Body of pancreas (tissue), 4 donors: ENCODE data around the gene PPIC. TPM values are rescaled to one million over a fixed set of nuclear protein-coding genes. Genes with fewer than 3 reads are reported as not detected.

Experiments used
- ATAC-seq: fragments of 150-250 bp; one replicate; pipeline ENCODE4 v1.9.1; 2016
- DNase-seq, 4 donors: peaks; one replicate each; pipeline ENCODE4 v3.0.0-alpha.2; 2019
- H3K27ac ChIP-seq, 4 donors: fragments of 200-600 bp; sonication (generic); 1 replicate in 3 of 4; 2 replicates in 1 of 4; pipeline versions ENCODE4 v1.5.1 to v1.6.1; 2016 to 2019; ENCODE audit warnings: mild to moderate bottlenecking in 1 of 4, mixed read lengths in 1 of 4, moderate library complexity in 1 of 4
- H3K27me3 ChIP-seq, 2 donors: fragments of 200-600 bp; sonication (generic); one replicate each; pipeline ENCODE4 v1.6.0; 2016; ENCODE audit warnings: mild to moderate bottlenecking in 1 of 2
- H3K36me3 ChIP-seq, 2 donors: fragments of 200-600 bp; sonication (generic); replicated peaks in 1 of 2; 2 replicates each; pipeline ENCODE4 v1.5.1; 2016; ENCODE audit warnings: low read depth in 2 of 2; ENCODE audit not compliant: insufficient read depth in 1 of 2
- H3K4me1 ChIP-seq: fragments of 200-600 bp; sonication (generic); one replicate; pipeline ENCODE4 v1.6.0; 2016
- H3K4me3 ChIP-seq, 2 donors: fragments of 200-600 bp; sonication (generic); 1 replicate in 1 of 2; 2 replicates in 1 of 2; pipeline ENCODE4 v1.5.1; 2016 to 2019
- H3K9me3 ChIP-seq, 3 donors: fragments of 200-600 bp; sonication (generic); 1 replicate in 2 of 3; 2 replicates in 1 of 3; pipeline ENCODE4 v1.5.1; 2016
- POLR2A ChIP-seq, 3 donors: fragments of 450-650 bp; IDR thresholded peaks; one replicate each; pipeline ENCODE4 v1.6.1; 2016; ENCODE audit warnings: antibody characterized with exemption in 3 of 3, mild to moderate bottlenecking in 2 of 3
- WGBS, 2 donors: methylation state at CpG; one replicate each; pipeline ENCODE4 v1.1.5; 2017; 5-methylcytosine and 5-hydroxymethylcytosine counted together
- intact Hi-C: fragments of 100-400 bp; cut with DNase I; formaldehyde crosslinking; loops from one replicate; pipeline ENCODE4 v1.15.1; 2023
- total RNA-seq, 2 donors: library from RNA; depleted of rRNA; stranded (reverse); fragments of >200 nt; gene quantifications; one replicate each; pipeline ENCODE4 v1.1.0, GENCODE V29; 2016
- TF ChIP-seq, protein P1 (sequence below), 7 experiments: fragments of 450-650 bp in 4 of 7; fragments of 200-600 bp in 3 of 7; sonication (generic) in 3 of 7; IDR thresholded peaks; one replicate each; pipeline ENCODE4 v1.5.1; 2016 to 2019; ENCODE audit warnings: antibody characterized with exemption in 7 of 7

The PPIC gene
- total RNA-seq, 2 donors from 2014 or later, result 9.6 to 31.0 TPM

DNA sequence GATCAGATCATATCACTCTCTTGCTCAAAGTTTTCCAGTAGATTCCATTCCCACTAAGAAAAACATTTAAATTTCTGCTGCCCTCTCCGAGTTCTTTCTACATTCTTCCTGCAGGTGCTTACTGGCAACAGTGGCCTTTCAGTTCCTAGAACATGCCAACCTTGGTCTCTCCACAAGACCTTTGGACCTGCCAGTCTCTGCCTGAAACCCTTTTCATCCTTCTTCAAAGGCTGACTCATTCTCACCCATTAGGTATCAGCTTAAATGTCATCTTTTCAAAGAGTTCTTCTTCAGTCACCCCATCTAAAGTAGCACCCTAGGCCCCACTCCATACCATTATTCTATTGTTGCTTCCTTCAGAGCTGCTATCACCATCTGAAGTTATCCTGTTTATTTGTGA, 21.8 kb downstream of the PPIC start:
- no peak for TF ChIP-seq POLR2A (IDR thresholded peaks at IDR 0.05)
- TF ChIP-seq, protein P1, sequence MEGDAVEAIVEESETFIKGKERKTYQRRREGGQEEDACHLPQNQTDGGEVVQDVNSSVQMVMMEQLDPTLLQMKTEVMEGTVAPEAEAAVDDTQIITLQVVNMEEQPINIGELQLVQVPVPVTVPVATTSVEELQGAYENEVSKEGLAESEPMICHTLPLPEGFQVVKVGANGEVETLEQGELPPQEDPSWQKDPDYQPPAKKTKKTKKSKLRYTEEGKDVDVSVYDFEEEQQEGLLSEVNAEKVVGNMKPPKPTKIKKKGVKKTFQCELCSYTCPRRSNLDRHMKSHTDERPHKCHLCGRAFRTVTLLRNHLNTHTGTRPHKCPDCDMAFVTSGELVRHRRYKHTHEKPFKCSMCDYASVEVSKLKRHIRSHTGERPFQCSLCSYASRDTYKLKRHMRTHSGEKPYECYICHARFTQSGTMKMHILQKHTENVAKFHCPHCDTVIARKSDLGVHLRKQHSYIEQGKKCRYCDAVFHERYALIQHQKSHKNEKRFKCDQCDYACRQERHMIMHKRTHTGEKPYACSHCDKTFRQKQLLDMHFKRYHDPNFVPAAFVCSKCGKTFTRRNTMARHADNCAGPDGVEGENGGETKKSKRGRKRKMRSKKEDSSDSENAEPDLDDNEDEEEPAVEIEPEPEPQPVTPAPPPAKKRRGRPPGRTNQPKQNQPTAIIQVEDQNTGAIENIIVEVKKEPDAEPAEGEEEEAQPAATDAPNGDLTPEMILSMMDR (IDR thresholded peaks at IDR 0.05), result no peak
- Histone ChIP-seq H3K4me3 (no peak overlapping the region), H3K27me3 (no peaks in the 10 kb centered on the region), H3K4me1 (no peaks in the 10 kb centered on the region), H3K36me3 (no peaks in the 10 kb centered on the region), H3K27ac (no peak overlapping the region), H3K9me3 (no peaks in the 10 kb centered on the region)
- ATAC-seq (no peak), DNase-seq (peak in 2 of 4 donors; percentile 8 to 15)
- intact Hi-C loops, result no loop called here
- WGBS, 2 donors, result 33 to 40% methylated on average over 1 of the region's 1 CpG

DNA sequence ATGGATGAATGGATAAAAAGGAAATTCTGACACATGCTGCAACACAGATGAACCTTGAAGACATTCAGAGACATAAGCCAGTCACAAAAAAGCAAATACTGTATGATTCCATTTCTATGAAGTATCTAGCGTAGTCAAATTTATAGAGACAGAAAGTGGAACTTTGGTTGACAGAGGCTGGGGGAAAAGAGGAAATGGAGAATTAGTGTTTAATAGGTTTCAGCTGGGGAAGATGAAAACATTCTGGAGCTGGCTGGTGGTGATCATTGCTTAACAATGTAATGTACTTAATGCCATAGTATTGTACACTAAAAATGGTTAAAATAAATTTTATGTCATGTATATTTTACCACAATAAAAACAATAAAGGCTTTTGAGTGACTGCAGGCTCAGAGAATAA, 24.2 kb downstream of the PPIC start:
- Histone ChIP-seq H3K36me3 (no peaks in the 10 kb centered on the region), H3K4me3 (no peak overlapping the region), H3K9me3 (no peaks in the 10 kb centered on the region), H3K27me3 (no peaks in the 10 kb centered on the region), H3K27ac (no peak overlapping the region), H3K4me1 (no peaks in the 10 kb centered on the region)
- WGBS, 2 donors, result 86 to 98% methylated on average over 1 of the region's 1 CpG
- intact Hi-C loops, result no loop called here
- TF ChIP-seq, protein P1 (IDR thresholded peaks at IDR 0.05), result no peak
- TF ChIP-seq POLR2A (IDR thresholded peaks at IDR 0.05), result no peak
- ATAC-seq, result no peak
- DNase-seq, result no peak

DNA sequence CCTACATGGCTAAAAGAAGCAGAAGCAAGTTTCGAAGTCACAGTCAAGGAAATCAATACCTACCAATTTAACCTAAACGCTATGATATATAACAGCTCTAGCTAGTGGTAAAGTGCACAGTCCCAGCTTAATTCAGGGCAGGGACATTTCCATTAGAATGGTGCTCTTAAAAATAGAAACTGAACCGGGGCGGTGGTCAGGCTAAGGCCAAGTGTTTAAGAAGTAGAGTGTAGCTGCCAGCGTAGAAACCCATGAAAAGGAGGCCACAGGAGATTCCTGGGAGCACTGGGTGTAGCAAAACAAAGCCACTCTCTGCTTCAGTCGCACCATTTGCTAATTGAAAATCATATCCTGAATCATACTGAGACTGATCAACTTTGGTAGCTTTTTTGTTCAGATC, 28.8 kb downstream of the PPIC start:
- ATAC-seq, result no peak

DNA sequence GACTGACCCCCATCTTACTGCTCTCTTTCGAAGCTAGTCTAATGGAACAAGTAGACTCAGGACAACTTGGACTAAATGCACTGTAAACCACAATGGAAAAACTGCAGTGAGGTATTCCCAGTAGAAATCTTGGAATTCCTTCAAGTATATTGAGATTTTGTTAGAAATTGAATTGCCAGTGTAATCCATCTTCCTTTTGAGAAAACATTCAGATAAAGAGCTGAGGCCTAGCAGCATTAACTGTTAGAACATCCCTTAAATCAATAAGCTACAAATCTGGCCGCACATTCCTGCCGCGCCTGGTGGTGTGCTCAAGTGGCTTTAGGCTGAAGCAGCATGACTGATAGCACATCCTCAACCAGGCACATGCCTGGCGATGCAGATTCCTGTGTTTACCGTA, 29.3 kb downstream of the PPIC start:
- Histone ChIP-seq H3K9me3 (no peaks in the 10 kb centered on the region), H3K4me1 (no peaks in the 10 kb centered on the region), H3K27ac (no peak overlapping the region), H3K36me3 (no peaks in the 10 kb centered on the region), H3K4me3 (no peak overlapping the region), H3K27me3 (no peaks in the 10 kb centered on the region)
- intact Hi-C loops, result loop anchor here (10.0 kb wide), 1 partner anchor 102 kb away; no protein-coding TSS in a partner anchor
- 87 to 93% methylated on average over 6 of the region's 6 CpGs for WGBS, 2 donors
- DNase-seq, result no peak
- TF ChIP-seq, protein P1 (IDR thresholded peaks at IDR 0.05), result no peak
- no peak for TF ChIP-seq POLR2A (IDR thresholded peaks at IDR 0.05)
- ATAC-seq, result no peak

More for the DNA sequence above, 28.8 kb downstream of the PPIC start:
- no peak overlapping the region for H3K27ac ChIP-seq
- TF ChIP-seq POLR2A (IDR thresholded peaks at IDR 0.05), result no peak
- TF ChIP-seq, protein P1 (IDR thresholded peaks at IDR 0.05), result no peak
- no peaks in the 10 kb centered on the region for H3K4me1 ChIP-seq
- H3K9me3 ChIP-seq, result no peaks in the 10 kb centered on the region
- no peak overlapping the region for H3K4me3 ChIP-seq
- 91 to 92% methylated on average over 6 of the region's 6 CpGs for WGBS, 2 donors
- H3K36me3 ChIP-seq, result no peaks in the 10 kb centered on the region
- no peak for DNase-seq
- intact Hi-C loops, result loop anchor here (10.0 kb wide), 1 partner anchor 103 kb away; no protein-coding TSS in a partner anchor
- H3K27me3 ChIP-seq, result no peaks in the 10 kb centered on the region

DNA sequence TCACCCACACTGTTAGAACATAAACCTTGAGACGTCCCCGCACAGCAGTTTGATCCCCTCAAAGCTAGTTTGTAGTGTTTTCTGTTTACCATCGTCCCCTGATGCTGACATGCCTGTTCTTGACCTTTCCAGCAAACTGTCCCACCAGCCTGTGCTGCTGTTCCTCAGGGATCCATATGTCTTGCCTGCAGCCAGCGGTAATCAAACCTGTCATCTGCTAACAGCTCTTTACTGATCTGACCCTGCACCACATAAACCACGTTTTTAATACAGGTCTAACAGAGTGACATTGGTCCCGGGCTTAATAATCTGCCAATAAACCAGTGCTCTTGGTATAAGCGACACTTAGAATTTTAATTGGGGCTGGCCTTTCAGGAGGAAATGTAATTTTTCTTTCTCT, 34.7 kb downstream of the PPIC start:
- 76 to 81% methylated on average over 7 of the region's 7 CpGs for WGBS, 2 donors
- intact Hi-C loops, result loop anchor here (10.0 kb wide), 1 partner anchor 97 kb away; no protein-coding TSS in a partner anchor
- Histone ChIP-seq H3K4me1 (no peaks in the 10 kb centered on the region), H3K27me3 (no peaks in the 10 kb centered on the region), H3K27ac (no peak overlapping the region), H3K36me3 (no peaks in the 10 kb centered on the region), H3K9me3 (no peaks in the 10 kb centered on the region), H3K4me3 (no peak overlapping the region)
- ATAC-seq, result no peak
- DNase-seq, result no peak
- TF ChIP-seq, protein P1 (IDR thresholded peaks at IDR 0.05), result no peak
- TF ChIP-seq POLR2A (IDR thresholded peaks at IDR 0.05), result no peak
